ENCODE data around the gene ACO2.

ACO2 gene

DNA sequence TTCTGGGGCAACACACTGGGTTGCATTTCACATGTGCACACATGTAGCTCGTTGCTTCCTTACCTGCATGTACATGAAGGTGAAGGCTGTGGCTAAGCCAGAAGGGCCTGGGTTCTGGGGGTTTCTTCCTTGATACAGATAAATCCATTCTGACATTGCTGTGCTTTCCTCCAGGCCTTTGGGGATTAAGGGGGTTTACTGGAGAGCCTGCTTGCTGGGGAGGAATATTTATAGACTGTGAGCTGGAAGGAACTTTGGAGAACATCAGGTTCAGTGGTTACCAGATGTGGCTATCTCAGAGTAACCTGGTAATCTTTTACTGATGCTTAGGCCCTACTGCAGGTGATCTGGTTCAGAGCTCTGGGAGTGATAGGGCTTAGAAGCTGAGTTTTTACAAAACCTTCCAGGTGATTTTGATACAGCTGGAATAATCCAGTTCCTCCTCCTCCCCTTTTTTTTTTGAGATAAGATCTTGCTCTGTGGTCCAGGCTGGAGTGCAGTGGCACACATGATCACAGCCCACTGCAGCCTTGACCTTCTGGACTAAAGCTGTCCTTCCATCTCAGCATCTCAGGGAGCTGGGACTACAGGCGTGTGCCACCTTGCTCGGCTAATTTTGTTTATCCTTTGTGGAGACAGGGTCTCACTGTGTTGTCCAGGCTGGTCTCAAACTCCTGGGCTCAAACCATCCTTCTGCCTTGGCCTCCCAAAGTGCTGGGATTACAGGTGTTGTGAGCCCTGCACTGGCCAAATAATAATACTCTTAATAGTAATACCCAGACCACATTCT lies 19.9 kb downstream of the ACO2 start:
- DNase-seq (ENCODE audit: low read depth in 2 of 2) = no peak

DNA sequence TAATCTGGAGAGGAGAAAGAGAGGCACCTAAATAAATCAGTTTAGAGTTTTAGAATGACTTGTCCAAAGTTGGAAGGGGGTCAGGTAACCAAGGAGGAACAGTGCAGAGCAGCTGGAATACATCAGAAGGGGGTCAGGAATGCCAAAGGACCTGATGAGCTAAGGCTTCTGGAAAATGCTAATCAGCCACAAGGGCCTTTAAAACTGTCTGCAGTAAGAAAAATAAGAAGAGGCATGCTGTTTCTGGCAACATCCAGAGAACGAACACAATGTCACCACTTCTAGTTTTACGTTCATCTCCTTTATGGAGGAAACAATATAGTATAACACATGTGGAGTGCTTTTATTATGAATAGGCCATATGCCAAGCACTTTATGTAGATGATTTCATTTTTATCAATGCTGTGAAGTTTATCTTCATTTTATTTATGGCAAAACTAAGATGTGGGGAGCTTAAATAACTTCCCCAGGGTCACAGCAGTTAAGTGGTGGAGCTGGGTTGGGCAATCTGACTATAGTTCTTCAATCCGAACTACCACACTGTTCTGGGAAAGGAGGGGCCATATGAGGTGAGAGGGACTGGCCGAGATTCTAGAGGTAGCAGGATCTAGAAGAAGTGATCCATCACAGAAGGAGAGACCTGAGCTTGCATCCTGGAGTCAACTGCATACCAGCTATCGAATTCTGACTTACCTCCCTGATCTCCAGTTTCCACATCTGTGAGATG lies 22.6 kb downstream of the ACO2 start:
- no peak for DNase-seq (ENCODE audit: low read depth in 2 of 2)

DNA sequence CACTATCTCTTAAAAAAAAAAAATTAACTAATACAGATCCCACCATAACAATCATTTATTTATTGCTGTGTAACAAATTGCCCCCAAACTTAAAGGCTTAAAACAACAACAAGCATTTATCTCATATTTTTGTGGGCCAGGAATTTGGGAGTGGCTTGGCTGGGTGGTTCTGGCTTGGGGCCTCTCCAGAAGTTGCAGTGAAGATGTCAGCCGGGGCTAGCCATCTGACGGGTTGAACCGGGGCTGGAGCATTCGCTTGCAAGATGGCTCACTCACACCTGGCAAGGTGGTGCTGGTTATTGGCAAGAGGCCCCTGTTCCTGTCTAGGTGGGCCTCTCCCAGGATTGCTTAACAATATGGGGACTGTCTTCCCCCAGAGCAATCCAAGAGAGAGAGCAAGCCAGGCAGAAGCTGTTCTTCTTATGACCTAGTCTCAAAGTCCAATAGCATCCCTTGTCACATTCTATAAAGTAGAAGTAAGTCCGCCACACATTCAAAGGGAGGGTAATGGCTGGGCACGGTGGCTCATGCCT lies 29.5 kb downstream of the ACO2 start:
- no peak for DNase-seq (ENCODE audit: low read depth in 2 of 2)

DNA sequence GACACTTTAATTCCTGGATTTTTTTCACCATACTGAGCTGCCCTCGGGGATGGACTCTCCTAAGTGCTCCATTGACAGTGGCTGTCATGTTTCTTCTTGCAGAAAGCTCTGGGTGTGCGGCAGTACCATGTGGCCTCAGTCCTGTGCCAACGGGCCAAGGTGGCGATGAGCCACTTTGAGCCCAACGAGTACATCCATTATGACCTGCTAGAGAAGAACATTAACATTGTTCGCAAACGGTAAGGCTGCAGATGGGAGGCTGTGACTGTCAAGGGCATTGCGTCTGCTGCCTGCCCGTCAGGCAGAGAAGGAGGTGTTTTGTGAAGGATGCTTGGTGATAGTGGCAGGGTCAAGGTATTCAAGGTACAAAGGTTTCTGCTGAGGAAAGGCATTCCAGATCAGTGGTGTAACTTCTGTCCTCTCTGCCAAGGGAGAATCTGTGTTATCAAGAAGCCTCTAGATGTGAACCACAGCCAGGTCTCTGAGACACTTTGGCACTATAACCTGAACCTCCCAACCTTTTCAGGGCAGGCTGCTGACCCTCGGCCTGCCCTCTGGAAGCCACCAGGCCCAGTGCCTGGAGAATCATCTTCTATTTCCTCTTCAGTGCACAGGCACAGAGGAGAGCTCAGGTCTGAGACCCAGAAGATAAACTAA lies 30.8 kb downstream of the ACO2 start:
- no peak for DNase-seq (ENCODE audit: low read depth in 2 of 2)

DNA sequence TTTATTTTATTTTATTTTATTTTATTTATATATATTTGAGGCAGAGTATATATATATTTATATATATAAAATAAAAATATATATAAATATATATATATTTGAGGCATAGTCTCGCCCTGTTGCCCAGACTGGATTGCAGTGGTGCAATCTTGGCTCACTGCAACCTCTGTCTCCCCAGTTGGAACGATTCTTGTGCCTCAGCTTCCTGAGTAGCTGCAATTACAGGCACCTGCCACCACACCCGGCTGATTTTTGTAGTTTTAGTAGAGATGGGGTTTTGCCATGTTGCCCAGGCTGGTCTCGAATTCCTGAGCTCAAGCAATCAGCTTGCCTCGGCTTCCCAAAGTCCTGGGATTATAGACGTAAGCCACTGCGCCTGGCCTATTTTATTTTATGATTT lies 31.4 kb downstream of the ACO2 start:
- DNase-seq (ENCODE audit: low read depth in 2 of 2) = no peak

DNA sequence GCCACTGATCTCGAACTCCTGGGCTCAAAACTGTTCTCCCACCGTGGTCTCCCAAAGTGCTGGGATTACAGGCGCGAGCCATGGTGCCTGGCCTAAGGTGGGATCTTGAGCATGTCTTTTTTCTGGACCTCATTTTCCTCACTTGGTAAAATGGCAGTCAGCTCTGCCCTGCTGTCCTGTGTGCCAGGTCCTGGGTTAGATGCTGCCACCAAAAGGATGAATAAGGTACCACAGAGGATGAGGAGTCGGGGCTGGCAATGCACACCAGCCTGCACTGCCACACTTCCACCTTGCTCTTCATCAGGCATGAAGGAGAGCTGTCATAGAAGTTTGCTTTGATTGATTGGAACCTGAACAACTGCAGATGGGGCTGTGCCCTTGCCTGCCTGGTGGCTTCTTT lies 32.3 kb downstream of the ACO2 start:
- DNase-seq (ENCODE audit: low read depth in 2 of 2) = no peak

DNA sequence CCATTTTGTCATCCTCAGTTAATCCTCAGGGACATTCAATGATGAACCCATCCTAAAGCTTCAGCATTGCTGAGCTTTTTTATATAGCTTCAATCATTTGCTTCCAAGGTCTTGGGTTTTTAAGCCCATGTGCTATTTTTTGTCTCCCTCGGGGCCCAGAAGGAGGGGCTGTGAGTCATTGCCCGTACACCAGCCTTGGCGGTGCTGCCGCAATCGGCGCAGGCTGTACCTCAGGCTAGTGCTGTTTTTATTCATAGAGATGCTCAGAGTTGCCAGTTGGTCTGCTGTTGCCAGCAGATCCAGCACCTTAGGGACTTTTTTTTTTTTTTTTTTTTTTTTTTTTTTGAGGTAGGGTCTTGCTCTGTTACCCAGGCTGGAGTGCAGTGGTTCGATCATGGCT lies 35.5 kb downstream of the ACO2 start:
- no peak for DNase-seq (ENCODE audit: low read depth in 2 of 2)

DNA sequence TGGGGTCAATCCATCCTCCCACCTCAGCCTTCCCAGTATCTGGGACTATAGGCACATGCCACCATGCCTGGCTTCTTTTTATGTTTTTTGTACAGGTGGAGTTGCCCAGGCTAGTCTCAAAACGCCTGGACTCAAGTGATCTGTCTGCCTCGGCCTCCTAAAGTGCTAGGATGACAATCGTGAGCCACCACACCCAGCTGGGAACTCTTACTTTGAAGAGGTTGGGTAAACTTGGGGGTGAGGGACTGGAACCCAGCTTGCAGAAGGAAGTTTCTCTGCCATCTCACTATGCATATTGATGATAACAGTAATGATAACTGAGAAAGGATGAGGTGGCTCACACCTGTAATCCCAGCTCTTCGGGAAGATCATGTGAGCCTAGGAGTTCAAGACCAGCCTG lies 35.9 kb downstream of the ACO2 start:
- DNase-seq (ENCODE audit: low read depth in 2 of 2) = no peak

DNA sequence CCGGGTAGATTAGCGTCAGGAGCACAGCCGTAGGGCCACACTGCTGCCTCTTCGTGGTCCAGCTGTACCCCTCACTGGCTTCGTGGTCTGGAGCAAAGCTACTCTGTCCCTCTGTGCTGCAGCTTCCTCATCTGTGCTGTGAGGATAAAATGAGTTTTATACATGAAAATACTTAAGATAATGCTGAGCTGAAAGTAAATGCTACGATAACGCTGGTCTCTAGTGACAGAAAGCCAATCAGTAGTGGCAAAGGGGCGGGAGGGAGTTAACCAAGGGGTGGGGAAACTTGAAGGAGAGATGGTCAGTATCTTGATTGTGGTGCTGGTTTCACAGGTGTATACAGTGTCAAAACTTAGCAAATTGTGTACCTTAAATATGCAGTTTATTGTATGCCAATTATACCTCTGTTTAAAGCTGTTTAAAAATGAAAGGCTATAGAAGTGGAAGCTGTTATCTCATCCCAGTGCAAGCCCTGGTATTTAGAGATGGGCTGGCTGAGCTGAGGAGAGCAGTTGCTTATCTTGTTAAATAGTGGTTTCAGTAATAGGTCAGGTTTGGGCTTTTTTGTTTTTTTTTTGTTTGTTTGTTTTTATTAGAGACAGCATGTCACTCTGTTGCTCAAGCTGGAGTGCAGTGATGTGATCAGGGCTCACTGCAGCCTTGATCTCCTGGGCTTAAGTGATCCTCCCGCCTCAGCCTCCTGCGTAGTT lies 36.7 kb downstream of the ACO2 start:
- no peak for DNase-seq (ENCODE audit: low read depth in 2 of 2)

DNA sequence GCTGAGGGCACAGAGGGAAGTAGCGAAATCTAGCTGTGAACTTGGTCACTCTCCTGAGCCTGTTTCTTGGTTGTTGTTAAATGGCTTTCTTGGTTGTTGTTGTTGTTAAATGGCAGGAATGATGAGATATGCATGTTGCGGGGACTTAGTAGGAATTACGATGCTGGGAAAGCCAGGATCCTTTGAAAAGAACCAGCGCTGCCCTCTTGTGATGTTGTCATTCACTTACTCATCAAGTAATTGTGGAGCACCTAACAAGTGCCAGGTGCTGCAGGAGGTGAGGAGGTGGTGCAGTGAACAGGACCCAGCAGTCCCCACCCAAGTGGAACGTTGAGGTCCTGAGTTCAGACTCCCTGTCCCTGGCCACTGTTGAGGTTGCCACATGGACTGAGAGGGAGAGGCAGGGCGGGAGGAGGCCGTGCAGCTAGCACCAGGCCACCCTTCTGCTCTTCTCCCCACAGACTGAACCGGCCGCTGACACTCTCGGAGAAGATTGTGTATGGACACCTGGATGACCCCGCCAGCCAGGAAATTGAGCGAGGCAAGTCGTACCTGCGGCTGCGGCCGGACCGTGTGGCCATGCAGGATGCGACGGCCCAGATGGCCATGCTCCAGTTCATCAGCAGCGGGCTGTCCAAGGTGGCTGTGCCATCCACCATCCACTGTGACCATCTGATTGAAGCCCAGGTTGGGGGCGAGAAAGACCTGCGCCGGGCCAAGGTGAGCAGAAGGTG lies 38.6 kb downstream of the ACO2 start:
- no peak for DNase-seq (ENCODE audit: low read depth in 2 of 2)

DNA sequence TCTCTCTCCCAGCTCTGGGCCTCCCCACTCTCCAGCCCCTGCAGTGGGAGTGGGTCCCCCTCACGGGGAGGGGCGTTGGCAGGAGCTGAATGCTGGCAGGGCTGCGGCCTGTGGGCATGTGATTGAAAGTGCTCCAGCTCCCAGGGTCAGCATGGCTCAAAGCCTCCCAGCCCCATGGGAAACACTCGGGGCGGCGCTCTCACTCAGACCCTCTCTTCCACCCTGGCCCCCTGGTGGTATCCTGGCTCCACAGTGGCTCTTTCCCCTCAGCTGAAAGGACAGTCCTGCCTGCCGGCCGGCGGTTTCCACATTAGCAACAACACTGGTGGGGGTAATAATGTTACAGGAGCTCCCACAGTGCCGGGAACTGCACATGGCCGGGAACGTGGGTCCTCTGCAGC lies 39.9 kb downstream of the ACO2 start:
- no peak for DNase-seq (ENCODE audit: low read depth in 2 of 2)

DNA sequence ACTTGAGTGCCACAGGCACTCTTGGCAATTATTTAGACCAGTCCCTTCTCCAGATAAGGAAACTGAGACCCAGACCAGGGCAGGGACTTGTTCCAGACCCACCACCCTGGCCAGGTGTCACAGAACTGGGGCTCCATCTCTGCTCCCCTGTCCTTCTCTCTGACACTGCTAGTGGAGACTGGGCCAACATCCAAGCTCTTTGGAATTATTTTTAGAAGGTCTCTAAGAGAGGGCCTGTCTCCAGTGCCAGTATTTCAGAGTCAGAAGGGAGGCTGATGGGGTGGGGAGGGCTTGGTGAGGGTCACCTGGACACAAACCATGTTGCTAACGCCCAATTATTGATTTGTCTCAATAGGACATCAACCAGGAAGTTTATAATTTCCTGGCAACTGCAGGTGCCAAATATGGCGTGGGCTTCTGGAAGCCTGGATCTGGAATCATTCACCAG lies 42.6 kb downstream of the ACO2 start:
- DNase-seq (ENCODE audit: low read depth in 2 of 2) = no peak

DNA sequence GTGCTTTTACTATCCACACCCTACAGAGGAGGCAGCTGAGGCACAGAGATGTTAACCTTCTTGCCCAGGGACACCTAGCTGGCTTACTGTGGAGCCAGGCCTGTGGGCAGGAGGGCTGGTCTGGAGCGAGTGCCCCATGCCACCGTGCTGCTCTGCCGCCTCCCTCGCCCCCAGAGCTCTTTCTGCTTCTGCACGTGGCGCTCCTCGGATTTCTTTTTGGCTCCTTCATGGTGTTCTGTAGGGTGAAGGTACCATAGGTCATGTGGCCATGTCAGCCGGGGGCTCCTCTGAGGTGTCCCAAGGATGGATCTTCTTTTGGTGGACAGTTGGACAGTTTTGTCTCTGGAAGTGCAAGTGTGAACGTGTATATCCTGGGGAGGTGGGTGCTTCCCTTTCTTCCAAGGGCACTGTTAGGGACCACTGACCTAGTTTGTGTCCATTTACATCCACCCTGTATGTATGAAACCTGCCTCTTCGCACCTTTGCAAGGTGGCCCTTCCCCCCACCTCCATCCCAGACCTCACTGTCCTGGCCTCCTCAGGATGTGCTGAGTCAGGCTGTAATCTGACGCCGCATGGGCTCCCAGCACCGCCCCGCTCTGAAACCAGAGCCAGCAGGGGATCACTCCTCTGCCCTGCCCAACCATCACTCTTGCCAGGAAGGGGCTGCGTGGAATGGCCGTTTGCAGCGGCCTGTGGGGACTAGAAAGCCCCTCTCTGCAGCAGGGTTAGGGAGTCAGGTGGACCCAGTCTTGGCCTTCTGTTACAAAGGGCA lies 43.7 kb downstream of the ACO2 start:
- DNase-seq (ENCODE audit: low read depth in 2 of 2) = no peak

DNA sequence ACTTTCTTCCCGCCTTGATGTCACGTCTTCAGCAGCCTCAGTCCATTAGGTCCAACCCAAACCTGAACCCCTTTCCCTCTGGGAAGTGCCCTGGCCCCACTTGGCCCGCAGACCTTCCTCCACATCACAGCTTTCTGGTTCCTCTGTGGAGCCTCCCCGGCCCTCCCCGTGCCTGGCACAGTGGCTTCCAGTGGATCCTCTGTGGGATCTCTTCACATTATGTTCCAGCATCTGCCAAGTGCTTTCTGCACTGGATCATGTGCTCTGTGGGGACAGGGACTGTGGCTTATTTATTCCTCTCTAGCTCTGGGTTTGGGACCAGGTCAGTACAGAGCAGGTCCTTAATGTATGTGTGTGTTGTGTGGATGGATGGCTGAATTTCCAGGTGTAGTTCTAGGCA lies 44.5 kb downstream of the ACO2 start:
- DNase-seq (ENCODE audit: low read depth in 2 of 2) = no peak

DNA sequence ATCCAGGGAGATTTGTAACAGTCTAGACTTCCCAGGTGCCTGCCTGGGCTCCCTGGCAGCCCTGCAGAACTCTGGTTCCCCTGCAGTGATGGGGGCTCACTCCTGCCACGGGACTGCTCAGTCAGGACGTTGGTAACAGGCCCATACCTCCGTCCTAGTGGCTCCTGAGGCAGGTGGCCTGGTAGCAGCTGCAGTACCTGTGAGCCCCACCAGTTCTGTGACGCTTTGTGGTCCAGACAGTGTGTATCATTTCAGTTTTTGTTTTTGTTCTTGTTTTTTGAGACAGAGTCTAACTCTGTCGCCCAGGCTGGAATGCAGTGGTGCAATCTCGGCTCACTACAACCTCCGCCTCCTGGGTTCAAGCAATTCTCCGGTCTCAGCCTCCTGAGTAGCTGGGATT lies 47.5 kb downstream of the ACO2 start:
- DNase-seq (ENCODE audit: low read depth in 2 of 2) = no peak

DNA sequence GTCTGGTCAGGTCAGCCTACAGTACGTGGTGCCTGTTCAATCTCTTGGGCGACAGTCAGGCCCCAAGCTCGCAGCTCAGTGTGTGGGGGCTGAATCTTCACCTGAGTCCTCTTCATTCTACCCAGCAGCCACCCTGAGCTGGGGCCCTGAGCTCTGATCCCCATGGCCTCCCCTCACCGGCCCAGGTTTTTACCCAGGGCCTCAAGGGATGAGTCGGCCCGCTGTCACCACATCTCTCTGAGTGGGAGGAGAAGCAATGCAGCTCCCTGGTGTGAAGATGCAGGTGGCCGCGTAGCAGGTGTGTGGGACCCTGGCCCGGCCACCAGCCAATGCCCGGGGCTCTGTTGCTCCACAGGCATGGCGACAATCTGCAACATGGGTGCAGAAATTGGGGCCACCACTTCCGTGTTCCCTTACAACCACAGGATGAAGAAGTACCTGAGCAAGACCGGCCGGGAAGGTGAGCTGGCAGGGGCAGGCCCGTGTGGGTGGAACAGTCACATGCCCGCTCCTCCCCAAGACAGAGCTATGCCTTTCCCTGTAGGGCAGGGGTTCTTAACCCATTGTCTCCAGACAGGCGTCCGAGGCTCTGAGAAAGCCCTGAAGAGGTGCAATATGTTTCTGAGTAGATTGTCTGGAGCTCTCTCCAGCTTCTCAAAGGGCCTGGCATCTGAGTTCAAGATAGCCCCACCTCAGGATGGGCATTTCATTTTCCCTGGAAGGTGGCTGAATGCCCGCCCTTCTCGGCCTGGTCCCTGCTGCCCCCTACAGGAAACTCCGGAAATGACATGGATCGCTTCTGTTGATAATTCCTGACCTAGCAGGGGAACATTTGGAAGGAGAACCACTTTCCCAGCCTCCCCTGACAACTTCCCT lies 48.5 kb downstream of the ACO2 start:
- DNase-seq (ENCODE audit: low read depth in 2 of 2) = no peak

DNA sequence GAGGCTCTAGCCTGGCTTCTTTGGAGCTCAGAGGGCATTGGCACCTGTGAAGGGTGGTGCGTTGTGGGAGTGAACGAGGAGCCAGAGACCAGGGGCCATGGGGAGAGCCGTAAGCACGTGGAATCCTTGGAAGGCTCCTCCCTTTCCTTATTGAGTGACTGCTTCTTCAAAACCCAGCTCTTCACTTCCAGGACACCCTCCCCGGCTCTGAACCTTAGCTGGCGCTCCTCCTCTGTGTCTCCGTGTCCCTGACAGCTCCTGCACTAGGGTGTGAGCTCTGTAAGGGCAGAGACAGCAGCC lies 49.1 kb downstream of the ACO2 start:
- DNase-seq (ENCODE audit: low read depth in 2 of 2) = no peak

DNA sequence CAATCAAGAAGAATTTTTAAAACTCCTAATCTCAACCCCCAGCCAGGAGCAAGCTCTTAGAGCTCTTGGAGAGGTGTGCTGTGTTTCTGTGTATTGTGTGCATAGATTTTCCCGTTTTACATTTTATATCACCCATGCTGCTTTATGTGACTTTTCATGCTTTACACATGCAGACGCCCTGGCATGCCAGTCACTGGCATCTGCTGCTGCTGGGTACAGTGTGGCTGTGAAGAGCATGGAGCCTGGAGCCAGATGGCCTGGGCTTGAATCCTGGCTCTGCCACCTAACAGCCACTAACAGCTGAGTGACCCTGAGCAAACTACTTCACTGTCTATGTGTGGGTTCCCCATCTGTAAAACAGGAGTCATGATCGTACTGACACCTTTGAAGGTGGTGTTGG lies 52.2 kb downstream of the ACO2 start:
- DNase-seq (ENCODE audit: low read depth in 2 of 2) = no peak

DNA sequence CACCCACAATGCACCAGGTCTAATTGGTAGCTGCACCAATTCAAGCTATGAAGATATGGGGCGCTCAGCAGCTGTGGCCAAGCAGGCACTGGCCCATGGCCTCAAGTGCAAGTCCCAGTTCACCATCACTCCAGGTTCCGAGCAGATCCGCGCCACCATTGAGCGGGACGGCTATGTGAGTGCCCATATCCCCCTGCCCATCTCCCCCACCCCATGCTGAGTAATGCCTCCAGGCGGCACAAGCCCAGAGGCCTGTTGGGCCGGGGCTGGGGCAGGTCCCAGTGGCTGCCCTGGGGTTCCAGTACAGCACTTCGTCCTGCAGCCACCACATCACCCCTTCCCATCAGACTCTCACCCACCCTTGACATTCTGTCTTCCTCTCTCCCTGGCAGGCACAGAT lies 53.9 kb downstream of the ACO2 start:
- DNase-seq (ENCODE audit: low read depth in 2 of 2) = no peak

All from stimulated activated CD4-positive, alpha-beta T cell treated with anti-CD3 and anti-CD28 coated beads, Interleukin-1b, Interleukin-23, amount 100 ng/mL, for 1 hour (primary cell).